HepG2 (cell line): ENCODE results near the gene TBC1D22A. TPM values are rescaled to one million over a fixed set of nuclear protein-coding genes. Genes with fewer than 3 reads are reported as not detected.

ENCODE experiments used
- HDAC1 ChIP-seq: sonication (generic); formaldehyde crosslinking; IDR thresholded peaks from 2 replicates; pipeline ENCODE4 v1.5.1; 2020; ENCODE audit warnings: mild to moderate bottlenecking, missing genetic modification reagents
- HIC2 ChIP-seq: sonication (generic); formaldehyde crosslinking; IDR thresholded peaks from 2 replicates; pipeline ENCODE4 v1.9.0; 2022; ENCODE audit warnings: low read depth, missing genetic modification reagents
- ISX ChIP-seq: sonication (generic); formaldehyde crosslinking; conservative IDR thresholded peaks from 2 replicates; pipeline ENCODE4 v1.5.0; 2020; ENCODE audit warnings: missing genetic modification reagents
- KLF13 ChIP-seq: sonication (generic); formaldehyde crosslinking; IDR thresholded peaks from 2 replicates; pipeline ENCODE4 v1.4.0; 2020; ENCODE audit warnings: mild to moderate bottlenecking, missing genetic modification reagents
- MIER3 ChIP-seq: IDR thresholded peaks from 2 replicates; pipeline ENCODE4 v1.6.1; 2016; ENCODE audit warnings: missing compliant biosample characterization, borderline replicate concordance
- NPAS2 ChIP-seq: sonication (generic); formaldehyde crosslinking; IDR thresholded peaks from 2 replicates; pipeline ENCODE4 v1.8.0; 2022; ENCODE audit warnings: mild to moderate bottlenecking, missing genetic modification reagents, borderline replicate concordance
- PHB2 ChIP-seq: fragments of 450-650 bp; IDR thresholded peaks from 2 replicates; pipeline ENCODE4 v1.6.1; 2018; ENCODE audit not compliant: partially characterized antibody
- POGZ ChIP-seq: sonication (generic); formaldehyde crosslinking; IDR thresholded peaks from 2 replicates; pipeline ENCODE4 v1.4.0; 2020; ENCODE audit warnings: mild to moderate bottlenecking, missing genetic modification reagents
- TEF ChIP-seq: sonication (generic); formaldehyde crosslinking; IDR thresholded peaks from 2 replicates; pipeline ENCODE4 v1.5.0; 2020; ENCODE audit warnings: missing genetic modification reagents
- ZBTB37 ChIP-seq: sonication (generic); formaldehyde crosslinking; IDR thresholded peaks from 2 replicates; pipeline ENCODE4 v1.4.0; 2020; ENCODE audit warnings: mild to moderate bottlenecking, missing genetic modification reagents
- ZBTB4 ChIP-seq: sonication (generic); formaldehyde crosslinking; IDR thresholded peaks from 2 replicates; pipeline ENCODE4 v1.4.0; 2020; ENCODE audit warnings: missing genetic modification reagents, mild to moderate bottlenecking, borderline replicate concordance
- ZNF251 ChIP-seq: sonication (generic); formaldehyde crosslinking; IDR thresholded peaks from 2 replicates; pipeline ENCODE4 v1.9.0; 2021; ENCODE audit warnings: mild to moderate bottlenecking, missing genetic modification reagents
- ZNF333 ChIP-seq: sonication (generic); formaldehyde crosslinking; IDR thresholded peaks from 2 replicates; pipeline ENCODE4 v1.4.0; 2020; ENCODE audit warnings: mild to moderate bottlenecking, missing genetic modification reagents, borderline replicate concordance
- ZNF609 ChIP-seq: sonication (generic); formaldehyde crosslinking; IDR thresholded peaks from 2 replicates; pipeline ENCODE4 v1.4.0; 2020; ENCODE audit warnings: mild to moderate bottlenecking, missing genetic modification reagents, borderline replicate concordance
- ZNF691 ChIP-seq: sonication (generic); formaldehyde crosslinking; IDR thresholded peaks from 2 replicates; pipeline ENCODE4 v1.4.0; 2020; ENCODE audit warnings: missing genetic modification reagents, low read depth, mild to moderate bottlenecking, borderline replicate concordance
- ZNF883 ChIP-seq: sonication (generic); formaldehyde crosslinking; IDR thresholded peaks from 2 replicates; pipeline ENCODE4 v1.5.1; 2020; ENCODE audit warnings: mild to moderate bottlenecking, missing genetic modification reagents; ENCODE audit errors: not compliant biosample characterization
- polyA plus RNA-seq, 8 experiments: library from polyadenylated mRNA; depleted of rRNA in 3 of 8; stranded (reverse) in 7 of 8; unstranded in 1 of 8; fragments of >200 nt; fragmentation: Illumina TruSeq in 4 of 8; extraction: Trizol in 4 of 8; gene quantifications; 2 replicates each; pipeline versions ENCODE4 v1.2.1 to v1.2.3, GENCODE V29; 2011 to 2016; ENCODE audit warnings: low read depth in 4 of 8, missing spikeins in 1 of 8, mixed read lengths in 1 of 8; ENCODE audit not compliant: insufficient read depth in 1 of 8
- total RNA-seq, 5 experiments: library from RNA; depleted of rRNA; stranded (reverse); fragments of >200 nt; fragmentation: Illumina TruSeq; extraction: Trizol; gene quantifications; 2 replicates each; pipeline ENCODE4 v1.2.3, GENCODE V29; 2016; ENCODE audit warnings: low read depth in 1 of 5

Gene TBC1D22A
- total and polyA plus RNA-seq, 2 of the 13 experiments (the other 11 are each of a cell fraction or from before 2014, with no cell fraction given), result 17.3 to 18.0 TPM

GRCh38 chr22:46744581-46744980 is 17.9 kb upstream of the TBC1D22A start (continued):
- TF ChIP-seq ZBTB4 (CRISPR knock-in tag) (no peak), HDAC1 (CRISPR knock-in tag) (peak; percentile 27; the same call in 1 of the 2 replicates), TEF (no peak), KLF13 (CRISPR knock-in tag) (no peak), ZNF609 (CRISPR knock-in tag) (no peak), ZNF251 (CRISPR knock-in tag) (no peak), MIER3 (CRISPR knock-in tag) (peak; percentile 31; the same call in 1 of the 2 replicates), POGZ (CRISPR knock-in tag) (peak; percentile 45; the same call in 1 of the 2 replicates), ZNF691 (CRISPR knock-in tag) (peak; percentile 86), ZNF883 (CRISPR knock-in tag) (peak; percentile 49), PHB2 (no peak), ZNF333 (CRISPR knock-in tag) (no peak), NPAS2 (CRISPR knock-in tag) (no peak), HIC2 (CRISPR knock-in tag) (peak; percentile 79; the same call in 1 of the 2 replicates), ISX (CRISPR knock-in tag) (no peak), ZBTB37 (CRISPR knock-in tag) (no peak)
